ENCODE results near the gene EIF2B1.
A peak's percentile ranks its signal among the peaks of the same experiment; 100 is the strongest.

EIF2B1 gene

GRCh38 chr12:123643911-123644310 is 10.4 kb upstream of the EIF2B1 start:
- no peak overlapping the region for H3K27ac ChIP-seq (ENCODE audit: extremely low read depth, low read depth, low read length)
- no peak overlapping the region for H3K4me3 ChIP-seq (ENCODE audit: low read depth, low read length)
- POLR2A ChIA-PET: no interaction called here
- TF ChIP-seq SETDB1 (IDR thresholded peaks at IDR 0.05; ENCODE audit: insufficient read length, low read length) (no peak), MZF1 (tag by site-specific recombination; IDR thresholded peaks at IDR 0.05; ENCODE audit: borderline replicate concordance) (no peak), ZNF10 (tag by site-specific recombination; IDR thresholded peaks at IDR 0.05) (no peak), ZNF596 (tag by site-specific recombination; IDR thresholded peaks at IDR 0.05) (no peak), ZNF76 (tag by site-specific recombination; IDR thresholded peaks at IDR 0.05; ENCODE audit: borderline replicate concordance, low read depth) (no peak), ZBTB17 (tag by site-specific recombination; IDR thresholded peaks at IDR 0.05) (no peak), ZNF26 (tag by site-specific recombination; IDR thresholded peaks at IDR 0.05) (no peak), ZNF529 (tag by site-specific recombination; IDR thresholded peaks at IDR 0.05; ENCODE audit: insufficient replicate concordance) (no peak), ZBTB8A (tag by site-specific recombination; IDR thresholded peaks at IDR 0.05) (no peak), ZNF221 (tag by site-specific recombination; IDR thresholded peaks at IDR 0.05; ENCODE audit: borderline replicate concordance) (no peak), PRDM1 (tag by site-specific recombination; IDR thresholded peaks at IDR 0.05) (no peak), ZNF488 (tag by site-specific recombination; IDR thresholded peaks at IDR 0.05) (no peak), BCL11B (tag by site-specific recombination; IDR thresholded peaks at IDR 0.05; ENCODE audit: low read depth) (no peak), ZNF335 (tag by site-specific recombination; conservative IDR thresholded peaks at IDR 0.05) (no peak)
- CTCF ChIA-PET: interaction anchor here (1.0 kb wide), 1 partner anchor 9 kb away, joined by 3 read pairs; no protein-coding TSS in a partner anchor
- H3K4me1 ChIP-seq (ENCODE audit: control insufficient read depth, insufficient read depth, low read length): no peaks in the 10 kb centered on the region
- peaks cover 66 to 74% of the 10 kb centered on the region in 2 experiments for H3K36me3 ChIP-seq (ENCODE audit: control insufficient read depth in 2 of 2, insufficient read depth in 1 of 2, low read length in 2 of 2)
- H3K9me3 ChIP-seq (ENCODE audit: control insufficient read depth, insufficient read depth, low read depth, low read length): no peaks in the 10 kb centered on the region

GRCh38 chr12:123634142-123634561 is 666 bp upstream of the EIF2B1 start:
- 0 out of 2 replicates have a peak, but pooled peaks cover 5% of the 10 kb centered on the region for H3K4me1 ChIP-seq (ENCODE audit: control insufficient read depth, insufficient read depth, low read length)
- peak overlapping the region; percentile 71 for H3K4me3 ChIP-seq (ENCODE audit: low read depth, low read length)
- TF ChIP-seq ZNF211 (tag by site-specific recombination; IDR thresholded peaks at IDR 0.05; ENCODE audit: low read depth) (no peak), ZNF146 (tag by site-specific recombination; IDR thresholded peaks at IDR 0.05) (no peak), KLF17 (tag by site-specific recombination; IDR thresholded peaks at IDR 0.05) (no peak), ZNF48 (tag by site-specific recombination; IDR thresholded peaks at IDR 0.05) (no peak), ZNF777 (tag by site-specific recombination; IDR thresholded peaks at IDR 0.05; ENCODE audit: borderline replicate concordance) (no peak), YY1 (tag by site-specific recombination; IDR thresholded peaks at IDR 0.05) (peak; percentile 37; the same call in 1 of the 2 replicates), ZNF830 (tag by site-specific recombination; IDR thresholded peaks at IDR 0.05; ENCODE audit: low read depth) (no peak), ZNF112 (tag by site-specific recombination; IDR thresholded peaks at IDR 0.05) (no peak), ZNF561 (tag by site-specific recombination; IDR thresholded peaks at IDR 0.05; ENCODE audit: borderline replicate concordance) (no peak), ZNF558 (tag by site-specific recombination; IDR thresholded peaks at IDR 0.05) (no peak), ZNF280D (tag by site-specific recombination; IDR thresholded peaks at IDR 0.05) (no peak), ZNF221 (tag by site-specific recombination; IDR thresholded peaks at IDR 0.05; ENCODE audit: borderline replicate concordance) (no peak), ZNF24 (tag by site-specific recombination; IDR thresholded peaks at IDR 0.05) (no peak), ZBTB44 (tag by site-specific recombination; IDR thresholded peaks at IDR 0.05) (no peak), ZNF747 (tag by site-specific recombination; IDR thresholded peaks at IDR 0.05) (no peak), ZNF121 (tag by site-specific recombination; IDR thresholded peaks at IDR 0.05) (peak; percentile 96)
- H3K27ac ChIP-seq (ENCODE audit: extremely low read depth, low read depth, low read length): peak overlapping the region; percentile 89
- ChIA-PET CTCF (no interaction called here), POLR2A (interaction anchor here (0.8 to 1.2 kb wide), 4 partner anchors 10 to 401 kb away, joined by 3 to 6 read pairs (median 4); partner anchors contain the start of genes ATP6V0A2 and MPHOSPH9)
- H3K36me3 ChIP-seq (ENCODE audit: control insufficient read depth in 2 of 2, insufficient read depth in 1 of 2, low read length in 2 of 2): peaks cover 19% of the 10 kb centered on the region in 2 experiments
- H3K9me3 ChIP-seq (ENCODE audit: control insufficient read depth, insufficient read depth, low read depth, low read length): no peaks in the 10 kb centered on the region
